Testis (tissue), 3 donors: ENCODE data around the gene PLXDC2. TPM values are rescaled to one million over a fixed set of nuclear protein-coding genes. Genes with fewer than 3 reads are reported as not detected.
"Not testable (repeated sequence)": the region's sequence is repeated elsewhere in the genome, so short reads cannot be mapped to it uniquely, and the experiment has no call there.

Experiments
- DNase-seq: peaks from one replicate; pipeline ENCODE4 v3.0.0-alpha.2; 2019
- H3K27ac ChIP-seq, 2 donors: fragments of 200-600 bp; sonication (generic); one replicate each; pipeline ENCODE4 v1.5.1; 2019
- H3K27me3 ChIP-seq: fragments of 200-600 bp; sonication (generic); one replicate; pipeline ENCODE4 v1.5.1; 2019
- H3K36me3 ChIP-seq: fragments of 200-600 bp; sonication (generic); one replicate; pipeline ENCODE4 v1.5.1; 2017; ENCODE audit warnings: low read depth; ENCODE audit errors: missing control alignments
- H3K4me1 ChIP-seq: fragments of 200-600 bp; sonication (generic); one replicate; pipeline ENCODE4 v1.5.1; 2019
- H3K4me3 ChIP-seq, 2 donors: fragments of 200-600 bp; sonication (generic); one replicate each; pipeline ENCODE4 v1.5.1; 2017 to 2019
- H3K9me3 ChIP-seq: fragments of 200-600 bp; sonication (generic); one replicate; pipeline ENCODE4 v1.5.1; 2017
- CTCF ChIP-seq, 3 experiments: fragments of 450-650 bp in 2 of 3; fragments of 200-600 bp in 1 of 3; sonication (generic) in 1 of 3; IDR thresholded peaks; one replicate each; pipeline ENCODE4 v1.5.1; 2016 to 2019; ENCODE audit warnings: antibody characterized with exemption in 3 of 3, mild to moderate bottlenecking in 2 of 3, moderate library complexity in 1 of 3
- POLR2A ChIP-seq: fragments of 450-650 bp; IDR thresholded peaks from one replicate; pipeline ENCODE4 v1.6.1; 2017; ENCODE audit warnings: antibody characterized with exemption, mild to moderate bottlenecking, moderate library complexity
- WGBS, 2 donors: methylation state at CpG; one replicate each; pipeline ENCODE4 v1.1.5; 2018; 5-methylcytosine and 5-hydroxymethylcytosine counted together
- intact Hi-C: fragments of 100-400 bp; cut with DNase I; formaldehyde crosslinking; loops from one replicate; pipeline ENCODE4 v1.15.1; 2023; ENCODE audit warnings: low total_unique reads
- polyA plus RNA-seq: library from polyadenylated mRNA; stranded (reverse); fragments of 350-450 nt; fragmentation: Illumina TruSeq; extraction: RNeasy Lipid Tissue Mini Kit (QIAGEN cat#74804); gene quantifications from one replicate; pipeline ENCODE4 v1.2.3, GENCODE V29; 2014; ENCODE audit warnings: low read depth, low replicate concordance; ENCODE audit not compliant: insufficient read depth
- total RNA-seq, 2 donors: library from RNA; depleted of rRNA; stranded (reverse); fragments of >200 nt; gene quantifications; one replicate each; pipeline ENCODE4 v1.2.3, GENCODE V29; 2016

The PLXDC2 gene
- total and polyA plus RNA-seq, 3 donors from 2014 or later = 27.5 to 81.7 (median 53.6) TPM

GRCh38 chr10:20207653-20208052 is 391.4 kb downstream of the PLXDC2 start:
- intact Hi-C loops = no loop called here
- TF ChIP-seq CTCF (IDR thresholded peaks at IDR 0.05) = no peak
- H3K4me1 ChIP-seq = no peaks in the 10 kb centered on the region
- no peaks in the 10 kb centered on the region for H3K9me3 ChIP-seq
- DNase-seq = no peak
- H3K36me3 ChIP-seq = no peaks in the 10 kb centered on the region
- no peaks in the 10 kb centered on the region for H3K27me3 ChIP-seq
- no peak overlapping the region for H3K27ac ChIP-seq
- no peak overlapping the region for H3K4me3 ChIP-seq

GRCh38 chr10:20209098-20209497 is 392.9 kb downstream of the PLXDC2 start:
- not testable (repeated sequence) for H3K9me3 ChIP-seq

GRCh38 chr10:20215547-20216152 is 399.4 kb downstream of the PLXDC2 start:
- no peak for DNase-seq
- TF ChIP-seq CTCF (IDR thresholded peaks at IDR 0.05) (no peak), POLR2A (no peak)
- intact Hi-C loops = no loop called here
- Histone ChIP-seq H3K27ac (no peak overlapping the region), H3K9me3 (no peaks in the 10 kb centered on the region), H3K4me3 (no peak overlapping the region), H3K27me3 (no peaks in the 10 kb centered on the region), H3K36me3 (no peaks in the 10 kb centered on the region), H3K4me1 (no peaks in the 10 kb centered on the region)
- 78 to 86% methylated on average over 3 of the region's 3 CpGs for WGBS, 2 donors

More at GRCh38 chr10:20209098-20209497, 392.9 kb downstream of the PLXDC2 start:
- intact Hi-C loops, H3K4me3 ChIP-seq, H3K4me1 ChIP-seq, H3K36me3 ChIP-seq, H3K27me3 ChIP-seq, DNase-seq, H3K27ac ChIP-seq: not testable (repeated sequence)
- 92 to 94% methylated on average over 7 of the region's 7 CpGs for WGBS, 2 donors

DNA sequence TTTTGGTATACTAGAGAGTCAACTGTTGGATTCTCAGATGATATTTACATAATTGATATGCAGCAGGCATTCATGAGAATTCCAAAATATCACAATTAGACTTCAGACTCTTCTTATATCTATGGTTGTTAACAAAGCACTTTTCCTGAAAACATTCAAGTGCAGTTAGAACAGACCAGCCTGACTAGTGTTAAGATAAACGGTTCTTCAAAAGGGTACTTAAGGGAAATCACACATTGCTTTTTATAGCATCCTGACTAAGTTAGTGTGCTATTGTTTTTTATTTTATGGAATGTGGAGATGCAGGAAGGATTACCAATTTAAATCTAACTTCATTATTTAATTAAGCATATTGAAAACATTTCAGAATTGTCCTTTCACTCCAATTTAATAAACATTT is 405.1 kb downstream of the PLXDC2 start:
- DNase-seq = no peak
- no peaks in the 10 kb centered on the region for H3K36me3 ChIP-seq
- H3K9me3 ChIP-seq = no peaks in the 10 kb centered on the region
- intact Hi-C loops = no loop called here
- no peak overlapping the region for H3K27ac ChIP-seq
- H3K4me1 ChIP-seq = no peaks in the 10 kb centered on the region
- no peak overlapping the region for H3K4me3 ChIP-seq
- WGBS, 2 donors = 44 to 47% methylated on average over 1 of the region's 1 CpG
- no peaks in the 10 kb centered on the region for H3K27me3 ChIP-seq
- no peak for TF ChIP-seq POLR2A

GRCh38 chr10:20228729-20229128 is 412.5 kb downstream of the PLXDC2 start:
- Histone ChIP-seq H3K4me3 (no peak overlapping the region), H3K36me3 (no peaks in the 10 kb centered on the region), H3K27me3 (no peaks in the 10 kb centered on the region), H3K9me3 (no peaks in the 10 kb centered on the region), H3K27ac (no peak overlapping the region), H3K4me1 (no peaks in the 10 kb centered on the region)
- DNase-seq = no peak
- TF ChIP-seq CTCF (IDR thresholded peaks at IDR 0.05) (no peak), POLR2A (no peak)
- intact Hi-C loops = no loop called here

DNA sequence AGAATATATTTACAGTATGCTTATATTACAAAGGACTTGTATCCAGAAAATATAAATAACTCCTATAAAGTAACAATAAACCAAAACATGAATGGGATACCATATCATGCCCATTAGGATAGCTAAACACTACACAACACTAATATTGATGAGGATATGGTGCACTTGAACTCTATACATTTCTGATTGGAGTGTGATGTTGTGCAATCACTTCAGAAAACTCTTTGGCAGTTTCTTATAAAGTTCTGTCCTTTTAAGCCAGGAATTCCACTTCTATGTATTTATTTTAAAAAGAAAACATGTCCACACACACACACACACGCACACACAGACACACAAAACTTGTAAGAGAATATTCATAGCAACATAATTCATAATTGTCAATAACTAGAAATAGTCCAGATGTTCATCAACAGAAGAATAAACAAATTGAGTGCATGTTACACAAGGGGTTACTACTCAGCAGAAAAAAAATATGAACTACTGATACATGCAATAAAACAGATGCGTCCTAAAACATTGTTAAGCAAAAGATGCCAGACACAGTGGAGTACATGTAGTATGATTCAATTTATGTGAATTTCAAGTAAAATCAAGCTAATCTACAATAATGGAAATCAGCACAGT is 416.0 kb downstream of the PLXDC2 start:
- 76 to 88% methylated on average over 2 of the region's 2 CpGs for WGBS, 2 donors
- H3K9me3 ChIP-seq = no peaks in the 10 kb centered on the region
- no peaks in the 10 kb centered on the region for H3K4me1 ChIP-seq
- TF ChIP-seq CTCF (IDR thresholded peaks at IDR 0.05) = no peak
- no peak for TF ChIP-seq POLR2A
- no peak overlapping the region for H3K4me3 ChIP-seq
- H3K27me3 ChIP-seq = no peaks in the 10 kb centered on the region
- no peak for DNase-seq
- no peaks in the 10 kb centered on the region for H3K36me3 ChIP-seq
- intact Hi-C loops = no loop called here
- no peak overlapping the region for H3K27ac ChIP-seq
